ENCODE data around the gene INO80B.

- TF ChIP-seq SIN3A (IDR thresholded peaks at IDR 0.05; ENCODE audit: borderline replicate concordance, insufficient read depth, low read length) (no peak), REST (IDR thresholded peaks at IDR 0.05; ENCODE audit: insufficient read depth in 1 of 2, low read depth in 2 of 2, low read length in 2 of 2) (no peak)
Observed at GRCh38 chr2:74464406-74464805, 9.5 kb downstream of the INO80B start.

Measured in PFSK-1 (cell line).